Lung microvascular endothelial cell (primary cell): ENCODE results near the gene PAX5. TPM values are rescaled to one million over a fixed set of nuclear protein-coding genes. Genes with fewer than 3 reads are reported as not detected.

ENCODE experiments used
- DNase-seq, 2 donors: peaks; one replicate each; pipeline versions ENCODE4 v3.0.0 to v3.0.0-alpha.2; 2010; ENCODE audit warnings: low read depth in 2 of 2
- total RNA-seq: library from RNA; depleted of rRNA; stranded (reverse); fragments of >200 nt; gene quantifications from 2 replicates; pipeline ENCODE4 v1.2.1, GENCODE V29; 2014

Gene PAX5
- total RNA-seq, 1 donor from 2014 or later, result not detected

DNA sequence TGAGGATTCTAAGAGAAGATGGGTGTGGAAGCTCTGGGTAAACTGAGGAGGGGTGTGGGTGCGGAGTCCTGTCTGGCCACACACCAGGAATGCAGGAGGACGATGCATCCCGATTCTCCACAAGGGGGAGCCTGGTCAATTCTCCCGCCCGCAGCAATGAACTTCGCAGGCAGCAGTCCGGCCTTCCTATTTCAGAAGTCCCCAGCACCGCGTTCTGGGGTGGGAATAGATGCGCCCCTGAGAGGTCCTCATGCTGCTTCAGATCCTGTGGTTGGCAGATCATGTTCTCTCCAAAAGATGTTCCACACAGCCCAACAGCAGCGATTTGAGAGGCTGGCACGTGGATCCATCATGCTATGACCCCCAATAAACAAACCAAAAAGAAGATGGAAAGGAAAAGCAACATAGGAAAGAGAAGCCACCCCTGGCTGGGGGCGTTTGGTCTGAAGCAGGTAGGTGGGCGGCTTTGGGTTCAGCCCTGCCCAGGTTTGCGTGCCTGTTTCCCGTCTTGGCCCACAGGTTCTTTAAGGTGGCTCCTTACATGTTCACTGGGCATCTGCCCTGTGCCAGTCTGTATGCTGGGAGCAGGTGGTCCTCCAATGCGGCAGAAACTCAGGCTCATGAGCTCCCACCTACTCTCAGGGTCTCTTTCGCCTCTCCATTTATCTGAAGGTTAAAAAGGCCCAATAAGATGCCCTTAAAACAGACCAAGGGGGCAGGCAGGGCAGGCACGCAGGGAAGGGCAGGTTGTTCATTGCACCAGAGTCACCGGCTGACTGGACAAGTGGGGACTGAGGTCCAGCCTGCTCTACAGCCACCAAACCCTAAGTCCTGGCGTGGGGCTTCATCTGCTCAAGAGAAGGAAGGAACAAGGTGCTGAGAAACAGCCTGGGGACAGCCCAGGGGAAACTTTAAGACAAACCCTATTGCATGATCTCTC is 171.6 kb downstream of the PAX5 start:
- peak; percentile 48 to 62 for DNase-seq

DNA sequence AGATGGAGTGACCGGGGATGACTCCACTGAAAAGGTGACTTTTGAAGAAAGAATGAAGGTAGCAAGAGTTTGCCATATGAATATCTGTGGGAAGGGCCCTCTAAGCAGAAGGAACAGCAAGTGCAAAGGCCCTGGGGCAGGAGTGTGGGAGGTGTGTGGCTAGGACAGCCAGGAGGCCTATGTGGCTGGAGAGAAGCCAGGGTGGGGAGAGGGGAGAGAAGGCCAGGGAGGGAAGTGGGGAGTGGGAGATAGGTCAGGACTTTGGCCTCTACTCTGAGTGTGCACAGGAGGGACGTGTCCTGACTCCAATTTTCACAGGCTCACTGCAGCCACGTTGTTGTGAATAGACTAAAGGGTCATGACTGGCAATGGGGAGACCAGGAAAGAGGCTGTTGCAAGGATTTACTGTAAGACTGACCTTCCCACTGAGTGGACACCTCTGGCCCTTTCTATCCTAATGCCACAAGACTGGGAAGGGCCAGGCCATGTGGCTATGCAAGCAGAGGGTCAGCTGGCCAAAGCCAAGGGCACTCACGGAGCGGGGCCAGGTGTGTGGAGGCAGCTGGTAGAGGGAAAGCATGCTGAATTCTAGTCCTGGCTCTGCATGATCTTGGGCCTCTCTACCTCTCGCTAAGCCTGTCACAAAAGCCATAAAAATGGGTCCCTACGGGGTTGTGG is 172.4 kb downstream of the PAX5 start:
- DNase-seq, result no peak

GRCh38 chr9:36858805-36859375 is 175.2 kb downstream of the PAX5 start:
- DNase-seq, result no peak

DNA sequence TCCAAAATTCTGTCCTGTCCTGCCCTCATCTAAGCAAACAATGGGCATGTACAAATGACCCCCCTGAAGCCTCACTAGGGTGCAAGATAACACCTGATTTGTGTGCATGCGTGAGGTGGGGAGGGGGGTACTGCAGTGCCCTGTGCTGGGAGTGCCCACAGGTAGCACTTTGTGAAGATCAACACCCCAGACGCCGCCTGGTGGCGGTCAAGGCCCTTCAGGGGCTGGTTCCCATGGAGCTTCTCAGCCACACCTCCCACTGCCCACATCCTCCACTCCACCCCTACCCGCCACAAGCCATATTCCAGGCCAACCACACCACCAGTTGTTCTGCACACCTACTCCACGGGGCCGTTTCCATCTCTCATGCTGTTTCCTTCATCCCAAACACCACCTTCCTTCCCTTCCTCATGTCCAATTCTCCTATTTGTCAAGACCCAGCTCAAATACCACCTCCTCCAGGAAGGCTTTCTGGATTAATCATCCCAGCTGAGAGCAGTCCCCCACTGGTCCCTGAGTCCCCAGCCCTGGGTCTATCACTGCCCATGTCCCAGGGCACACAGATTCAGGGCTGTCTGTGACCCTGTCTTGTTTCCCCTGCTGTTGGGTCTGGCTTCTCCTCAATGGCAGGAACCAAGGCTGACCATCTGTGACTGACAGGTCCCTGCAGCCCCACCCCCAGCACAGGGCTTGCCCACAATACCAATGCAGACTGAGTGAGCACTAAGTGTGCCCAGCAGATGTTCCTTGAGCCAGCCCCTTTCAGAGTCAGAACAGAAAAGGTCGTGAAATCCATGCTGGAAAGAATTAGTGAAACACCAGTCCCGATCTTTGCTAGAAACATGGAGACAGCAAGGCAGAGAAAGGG is 178.4 kb downstream of the PAX5 start:
- DNase-seq, result peak; percentile 12 to 43

- DNase-seq, result no peak
Measured at GRCh38 chr9:36854751-36855150, 179.3 kb downstream of the PAX5 start.

DNA sequence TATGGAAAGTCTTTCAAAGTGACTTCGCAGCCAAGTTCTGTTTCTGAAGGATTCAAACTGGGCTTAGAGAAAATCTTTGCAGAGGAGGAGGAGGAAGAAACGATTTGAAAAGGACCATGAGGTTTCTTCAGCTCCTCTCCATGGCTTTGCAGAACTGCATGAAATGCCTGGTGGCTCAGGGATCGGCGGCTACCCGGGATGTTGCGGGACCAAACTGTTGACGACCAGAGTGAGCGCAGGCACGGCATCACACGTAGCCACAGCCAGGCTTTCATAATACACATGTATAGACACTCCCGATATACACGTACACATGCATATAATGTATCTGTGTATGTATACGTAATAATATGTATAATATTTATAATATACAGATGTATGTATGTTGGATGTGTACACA is 180.0 kb downstream of the PAX5 start:
- DNase-seq, result no peak

GRCh38 chr9:36853233-36853632 is 180.8 kb downstream of the PAX5 start:
- DNase-seq, result no peak

DNA sequence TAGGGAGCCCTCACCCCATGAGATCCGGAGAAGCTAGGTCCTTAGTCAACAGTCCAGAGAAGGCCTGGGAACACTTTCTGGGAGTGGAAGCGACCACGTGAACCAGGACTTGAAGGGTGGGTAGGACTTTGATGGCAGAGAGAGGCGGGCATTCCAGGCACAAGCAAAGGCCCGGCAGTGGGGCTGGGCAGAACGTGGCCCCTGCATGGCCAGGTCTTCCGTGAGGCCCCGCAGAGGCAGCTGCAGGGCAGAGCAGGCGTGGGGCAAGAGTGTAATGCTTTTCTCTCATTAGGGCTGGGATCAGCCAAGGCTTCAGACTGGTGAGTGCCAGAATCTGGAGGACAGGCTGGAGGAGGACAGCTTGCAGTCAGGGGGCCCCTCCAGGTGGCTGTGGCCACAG is 184.1 kb downstream of the PAX5 start:
- no peak for DNase-seq

GRCh38 chr9:36848946-36849345 is 185.1 kb downstream of the PAX5 start:
- DNase-seq, result no peak

GRCh38 chr9:36847781-36848673 is 186.0 kb downstream of the PAX5 start:
- no peak for DNase-seq

DNA sequence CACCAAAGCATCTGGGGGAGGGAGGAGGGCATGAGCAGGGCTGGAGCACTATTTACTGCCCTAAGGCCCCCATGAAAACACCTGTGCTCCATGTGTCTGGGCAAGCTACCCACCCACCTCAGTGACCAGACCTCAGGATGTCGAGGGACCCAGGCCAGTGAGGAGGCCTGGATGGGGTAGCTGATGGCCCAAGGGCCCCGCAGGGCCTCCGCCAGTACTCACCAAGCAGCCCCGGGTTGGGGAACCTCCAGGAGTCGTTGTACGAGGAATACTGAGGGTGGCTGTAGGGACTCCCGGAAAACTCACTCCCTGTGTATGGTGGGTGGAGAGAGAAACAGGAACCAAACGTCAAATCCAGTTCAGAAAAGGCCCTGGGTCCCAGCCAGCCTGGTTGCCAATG is 187.4 kb downstream of the PAX5 start:
- no peak for DNase-seq

GRCh38 chr9:36845844-36846243 is 188.2 kb downstream of the PAX5 start:
- DNase-seq, result no peak

DNA sequence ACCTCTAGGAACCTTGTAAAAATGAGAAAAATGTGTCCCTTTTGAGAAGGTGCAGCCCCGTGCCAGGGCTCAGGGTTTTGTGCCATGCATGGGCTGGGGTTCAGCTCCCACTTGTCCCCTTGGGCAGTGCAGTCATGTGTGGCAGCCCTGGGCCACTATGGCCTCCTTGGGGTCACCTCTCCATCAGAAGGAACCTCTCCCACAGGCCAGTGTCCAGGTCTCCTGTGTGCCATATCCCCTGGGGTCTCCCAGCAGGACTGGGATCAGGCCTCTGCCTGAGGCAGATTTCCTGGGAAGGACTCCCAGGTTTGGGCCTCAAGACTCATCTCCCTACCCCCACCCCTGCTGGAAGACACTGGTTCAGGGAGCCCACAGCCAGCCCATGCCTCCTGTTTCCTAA is 189.1 kb downstream of the PAX5 start:
- no peak for DNase-seq

DNA sequence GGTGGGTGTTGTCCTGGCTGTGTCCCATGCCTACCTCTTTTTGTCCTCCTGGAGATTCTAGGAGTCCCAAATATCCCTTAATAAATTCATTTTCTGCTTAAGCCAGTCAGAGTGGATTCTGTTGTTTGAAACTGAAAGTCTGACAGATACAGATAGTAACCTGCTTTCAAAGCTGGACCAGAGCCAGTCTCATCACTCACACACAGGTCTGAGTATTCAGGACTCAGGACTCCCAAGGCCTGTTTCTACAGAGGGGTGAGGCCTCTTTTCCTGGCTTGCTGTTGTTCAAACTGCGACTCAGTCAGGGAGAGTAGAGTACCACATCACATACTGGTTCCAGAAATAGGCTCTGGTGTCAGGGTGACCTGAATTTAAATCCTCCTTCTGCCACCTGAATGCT is 190.1 kb downstream of the PAX5 start:
- no peak for DNase-seq

- DNase-seq, result no peak
Measured at GRCh38 chr9:36842560-36843530, 191.2 kb downstream of the PAX5 start.

DNA sequence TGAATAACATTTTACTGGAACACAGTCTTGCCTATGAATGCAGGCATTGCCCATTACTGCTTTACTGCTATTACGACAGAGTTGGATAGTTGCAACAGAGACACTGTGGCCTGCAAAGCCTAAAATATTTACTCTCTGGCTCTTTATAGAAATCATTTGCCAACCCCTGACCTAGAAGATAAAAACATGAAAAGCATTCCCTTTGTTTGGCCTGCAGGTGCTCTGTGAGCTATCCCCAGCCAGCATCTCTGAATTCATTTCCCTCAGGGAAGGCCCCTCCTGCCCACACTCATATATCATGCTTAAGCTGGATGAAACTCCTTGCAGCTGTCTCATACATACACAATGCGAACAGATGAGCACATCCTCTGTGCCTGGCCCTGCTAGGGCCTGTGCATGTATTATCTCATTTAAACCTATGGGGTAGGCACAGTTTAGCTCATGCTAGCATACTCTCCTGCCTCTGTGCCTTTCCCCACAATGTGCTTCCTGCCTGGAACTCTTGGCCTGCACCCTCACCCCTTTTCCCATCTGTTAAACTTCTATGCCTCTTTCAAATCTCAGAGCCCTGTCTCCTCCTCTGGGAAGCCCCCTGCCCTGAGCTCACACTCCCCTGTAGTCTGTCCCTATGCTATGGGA is 193.1 kb downstream of the PAX5 start:
- no peak for DNase-seq

DNA sequence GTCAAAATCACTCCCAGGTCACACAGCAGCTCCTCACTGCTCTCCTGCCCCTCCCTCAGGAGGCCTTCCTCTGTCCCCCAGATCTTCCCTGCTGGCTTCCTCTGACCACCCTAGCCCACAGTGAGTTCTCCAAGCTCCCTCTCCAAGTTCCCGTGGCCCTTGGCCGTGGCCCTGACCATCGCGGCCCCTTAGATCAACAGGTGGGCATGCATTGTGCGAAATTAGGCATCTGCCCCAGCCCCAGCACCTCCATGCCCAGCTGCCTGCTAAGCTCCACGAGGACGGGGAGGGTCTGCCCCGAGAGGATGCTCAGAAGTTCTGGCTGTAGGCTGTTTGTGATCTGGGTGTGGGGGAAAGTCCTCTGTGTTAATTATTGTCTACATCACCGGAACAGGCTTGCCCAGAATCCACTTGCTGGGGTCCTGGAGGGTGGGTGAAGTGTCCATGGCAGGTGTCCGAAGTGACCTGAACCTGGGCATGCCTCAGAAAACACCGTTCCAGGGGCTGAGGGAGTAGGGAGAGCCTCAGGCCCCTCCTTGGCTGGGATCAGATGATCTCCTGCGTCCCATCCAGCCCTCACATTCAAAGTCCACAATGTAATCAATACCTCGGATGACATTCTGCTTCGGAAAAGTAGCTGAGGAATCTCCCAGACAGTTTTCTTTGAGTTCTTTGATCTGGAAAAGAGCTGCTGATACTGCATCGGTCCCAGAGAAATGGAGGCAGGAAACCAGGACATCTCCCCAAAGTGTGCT is 194.8 kb downstream of the PAX5 start:
- DNase-seq, result no peak
